Colonic mucosa (tissue), 4 donors: Measurements from ENCODE around the gene PGA4. TPM values are rescaled to one million over a fixed set of nuclear protein-coding genes. Genes with fewer than 3 reads are reported as not detected.

Source experiments
- DNase-seq: peaks from one replicate; pipeline ENCODE4 v3.0.0-alpha.2; 2020
- H3K27ac ChIP-seq: fragments of 200-600 bp; one replicate; pipeline ENCODE4 v1.8.0; 2021
- H3K27me3 ChIP-seq: fragments of 200-600 bp; one replicate; pipeline ENCODE4 v1.8.0; 2021
- H3K36me3 ChIP-seq: fragments of 200-600 bp; one replicate; pipeline ENCODE4 v1.8.0; 2021
- H3K4me1 ChIP-seq: fragments of 200-600 bp; one replicate; pipeline ENCODE4 v1.8.0; 2021; ENCODE audit warnings: mild to moderate bottlenecking
- H3K4me3 ChIP-seq: fragments of 200-600 bp; one replicate; pipeline ENCODE4 v1.8.0; 2021
- H3K9ac ChIP-seq, 2 donors: one replicate each; pipeline ENCODE4 v1.7.0; 2013; ENCODE audit warnings: control low read depth in 2 of 2, low read depth in 2 of 2, low read length in 2 of 2
- H3K9me3 ChIP-seq: fragments of 200-600 bp; one replicate; pipeline ENCODE4 v1.8.0; 2021
- CTCF ChIP-seq: fragments of 200-600 bp; IDR thresholded peaks from one replicate; pipeline ENCODE4 v1.8.0; 2022; ENCODE audit warnings: antibody characterized with exemption, mild to moderate bottlenecking
- intact Hi-C: fragments of 100-400 bp; cut with DNase I; formaldehyde crosslinking; loops from one replicate; pipeline ENCODE4 v1.14.1; 2022
- total RNA-seq, 2 donors: library from RNA; stranded (reverse); fragmentation: NEBNext Ultra II Directional in 1 of 2; extraction: Animal tissue kit (Norgen Biotek cat#: 25700) in 1 of 2; gene quantifications; one replicate each; pipeline ENCODE4 v1.2.1, GENCODE V29; 2021
- donor health status: healthy.
- donor health status: DM: no; HTN: no; CAD: no.
- donor health status: DM: no; HTN: no; CAD: no.

PGA4 gene
- total RNA-seq, 2 donors from 2014 or later: not detected

- DNase-seq: peak; percentile 52
- intact Hi-C loops: no loop called here
- no peaks in the 10 kb centered on the region for H3K4me1 ChIP-seq
Measured at GRCh38 chr11:61267437-61267841, 45.3 kb downstream of the PGA4 start.

GRCh38 chr11:61268588-61269250 is 46.6 kb downstream of the PGA4 start:
- H3K27ac ChIP-seq: no peak overlapping the region
- H3K4me1 ChIP-seq: no peaks in the 10 kb centered on the region
- DNase-seq: no peak
- intact Hi-C loops: no loop called here
- H3K9ac ChIP-seq: no peak overlapping the region
- H3K4me3 ChIP-seq: no peak overlapping the region
- H3K27me3 ChIP-seq: no peaks in the 10 kb centered on the region
- no peaks in the 10 kb centered on the region for H3K36me3 ChIP-seq
- no peak for TF ChIP-seq CTCF
- H3K9me3 ChIP-seq: no peaks in the 10 kb centered on the region

More at GRCh38 chr11:61267437-61267841, 45.3 kb downstream of the PGA4 start:
- TF ChIP-seq CTCF: no peak
- Histone ChIP-seq H3K9me3 (no peaks in the 10 kb centered on the region), H3K36me3 (no peaks in the 10 kb centered on the region), H3K9ac (no peak overlapping the region), H3K27me3 (no peaks in the 10 kb centered on the region), H3K4me3 (no peak overlapping the region), H3K27ac (no peak overlapping the region)

- Histone ChIP-seq H3K9me3 (no peaks in the 10 kb centered on the region), H3K4me3 (no peak overlapping the region), H3K27ac (no peak overlapping the region), H3K27me3 (no peaks in the 10 kb centered on the region), H3K9ac (no peak overlapping the region), H3K36me3 (no peaks in the 10 kb centered on the region), H3K4me1 (no peaks in the 10 kb centered on the region)
- TF ChIP-seq CTCF: no peak
- intact Hi-C loops: no loop called here
- DNase-seq: no peak
Measured at GRCh38 chr11:61270354-61271076, 48.4 kb downstream of the PGA4 start.

GRCh38 chr11:61272731-61273130 is 50.6 kb downstream of the PGA4 start:
- Histone ChIP-seq H3K36me3 (no peaks in the 10 kb centered on the region), H3K27ac (no peak overlapping the region), H3K9me3 (no peaks in the 10 kb centered on the region), H3K4me1 (no peaks in the 10 kb centered on the region), H3K9ac (no peak overlapping the region), H3K27me3 (no peaks in the 10 kb centered on the region), H3K4me3 (no peak overlapping the region)
- DNase-seq: no peak
- no peak for TF ChIP-seq CTCF
- intact Hi-C loops: no loop called here

GRCh38 chr11:61273178-61274078 is 51.3 kb downstream of the PGA4 start:
- Histone ChIP-seq H3K27me3 (no peaks in the 10 kb centered on the region), H3K36me3 (no peaks in the 10 kb centered on the region), H3K27ac (no peak overlapping the region), H3K9ac (no peak overlapping the region), H3K9me3 (no peaks in the 10 kb centered on the region), H3K4me3 (no peak overlapping the region), H3K4me1 (no peaks in the 10 kb centered on the region)
- intact Hi-C loops: no loop called here
- no peak for TF ChIP-seq CTCF
- peak; percentile 43 for DNase-seq
